Astrocyte of the spinal cord (primary cell): ENCODE measurements around the gene ZNF580.

Source experiments
- DNase-seq: peaks from one replicate; pipeline ENCODE4 v3.0.0; 2011; ENCODE audit warnings: low read depth, low spot score
- H3K4me3 ChIP-seq: 2 replicates; pipeline ENCODE4 v1.5.1; 2011; ENCODE audit warnings: low read depth, mild to moderate bottlenecking, low read length, moderate library complexity
- CTCF ChIP-seq: IDR thresholded peaks from 2 replicates; pipeline ENCODE4 v1.5.1; 2012; ENCODE audit warnings: low read depth, mild to moderate bottlenecking, low read length, inconsistent platforms
- in situ Hi-C: cut with HindIII; loops from 2 replicates; pipeline ENCODE4 v1.10.0; 2017; ENCODE audit warnings: low sequenced_read_pairs

Gene ZNF580

GRCh38 chr19:55659822-55660221 lies 19.0 kb downstream of the ZNF580 start:
- in situ Hi-C loops: no loop called here
- no peak for DNase-seq
- no peak for TF ChIP-seq CTCF
- H3K4me3 ChIP-seq: no peak overlapping the region

GRCh38 chr19:55660404-55660803 lies 19.6 kb downstream of the ZNF580 start:
- H3K4me3 ChIP-seq: no peak overlapping the region
- TF ChIP-seq CTCF: no peak
- DNase-seq: no peak
- in situ Hi-C loops: no loop called here

- in situ Hi-C loops: no loop called here
- no peak for TF ChIP-seq CTCF
- H3K4me3 ChIP-seq: no peak overlapping the region
- no peak for DNase-seq
Measured at GRCh38 chr19:55660991-55661390, 20.2 kb downstream of the ZNF580 start.

GRCh38 chr19:55661826-55662225 lies 21.0 kb downstream of the ZNF580 start:
- DNase-seq: no peak
- H3K4me3 ChIP-seq: no peak overlapping the region
- TF ChIP-seq CTCF: no peak
- in situ Hi-C loops: no loop called here

GRCh38 chr19:55663846-55664536 lies 23.2 kb downstream of the ZNF580 start:
- in situ Hi-C loops: no loop called here
- no peak for DNase-seq
- H3K4me3 ChIP-seq: no peak overlapping the region
- TF ChIP-seq CTCF: no peak

GRCh38 chr19:55666343-55667005 lies 25.7 kb downstream of the ZNF580 start:
- no peak overlapping the region for H3K4me3 ChIP-seq
- TF ChIP-seq CTCF: no peak
- no peak for DNase-seq
- in situ Hi-C loops: no loop called here
